Common myeloid progenitor, CD34-positive (primary cell): ENCODE data around the gene CKS1B.

ENCODE experiments used
- CTCF ChIA-PET: fragments of 350-600 bp; sonication (Branson Sonifier 250); formaldehyde crosslinking; loops from one replicate; lab custom pipeline; 2021; ENCODE audit warnings: antibody characterized with exemption; lab: Charles Lee
- POLR2A ChIA-PET: fragments of 350-600 bp; sonication (Branson Sonifier 250); formaldehyde crosslinking; loops from one replicate; lab custom pipeline; 2021; ENCODE audit warnings: antibody characterized with exemption; lab: Charles Lee
- DNase-seq, 3 donors: peaks; one replicate each; pipeline versions ENCODE4 v3.0.0 to v3.0.0-alpha.2; 2013
- H3K27ac ChIP-seq, 2 experiments: 1 replicate in 1 of 2; 2 replicates in 1 of 2; pipeline ENCODE4 v1.7.0; 2013; ENCODE audit warnings: inconsistent platforms in 2 of 2, low read length in 2 of 2, mild to moderate bottlenecking in 2 of 2, low read depth in 1 of 2, moderate library complexity in 1 of 2; ENCODE audit not compliant: severe bottlenecking in 2 of 2, insufficient read depth in 1 of 2, poor library complexity in 1 of 2
- H3K27me3 ChIP-seq, 5 experiments: replicated peaks in 2 of 5; 1 replicate in 3 of 5; 2 replicates in 2 of 5; pipeline versions ENCODE4 v1.6.1 to v1.7.0; 2013; ENCODE audit warnings: low read length in 4 of 5, mild to moderate bottlenecking in 2 of 5, moderate library complexity in 2 of 5, inconsistent platforms in 1 of 5; ENCODE audit not compliant: insufficient read depth in 5 of 5, control insufficient read depth in 4 of 5
- H3K36me3 ChIP-seq, 4 experiments: 1 replicate in 2 of 4; 2 replicates in 2 of 4; pipeline versions ENCODE4 v1.6.1 to v1.7.0; 2013; ENCODE audit warnings: low read length in 3 of 4, control low read depth in 1 of 4, mild to moderate bottlenecking in 1 of 4; ENCODE audit not compliant: control insufficient read depth in 4 of 4, insufficient read depth in 4 of 4
- H3K4me1 ChIP-seq, 4 experiments: 1 replicate in 3 of 4; 2 replicates in 1 of 4; pipeline versions ENCODE4 v1.6.1 to v1.7.1; 2013; ENCODE audit warnings: low read length in 3 of 4, mild to moderate bottlenecking in 3 of 4, control low read depth in 1 of 4, inconsistent platforms in 1 of 4, moderate library complexity in 1 of 4; ENCODE audit not compliant: control insufficient read depth in 4 of 4, insufficient read depth in 4 of 4; ENCODE audit errors: control extremely low read depth in 1 of 4
- H3K4me3 ChIP-seq, 7 experiments: 1 replicate in 4 of 7; 2 replicates in 3 of 7; pipeline versions ENCODE4 v1.5.1 to v1.7.0; 2013; ENCODE audit warnings: mild to moderate bottlenecking in 7 of 7, low read length in 6 of 7, moderate library complexity in 6 of 7, inconsistent platforms in 2 of 7, low read depth in 2 of 7, control low read depth in 1 of 7; ENCODE audit not compliant: insufficient read depth in 4 of 7, control insufficient read depth in 1 of 7; ENCODE audit errors: extremely low read depth in 1 of 7
- H3K9me3 ChIP-seq, 5 experiments: 1 replicate in 4 of 5; 2 replicates in 1 of 5; pipeline versions ENCODE4 v1.6.1 to v1.7.1; 2013; ENCODE audit warnings: low read length in 4 of 5, mild to moderate bottlenecking in 2 of 5, inconsistent platforms in 1 of 5, low read depth in 1 of 5, moderate library complexity in 1 of 5; ENCODE audit not compliant: control insufficient read depth in 4 of 5, insufficient read depth in 2 of 5; ENCODE audit errors: control extremely low read depth in 1 of 5
- WGBS: methylation state at CpG from one replicate; pipeline ENCODE4 v1.1.5; 2013; ENCODE audit not compliant: insufficient coverage; 5-methylcytosine and 5-hydroxymethylcytosine counted together

Gene CKS1B

GRCh38 chr1:154940213-154940560 is 34.3 kb upstream of the CKS1B start:
- ChIA-PET POLR2A (interaction anchor here (0.6 kb wide), 1 partner anchor 300 kb away, joined by 3 read pairs; no protein-coding TSS in a partner anchor), CTCF (interaction anchor here (1.2 to 1.6 kb wide), 4 partner anchors 11 to 59 kb away, joined by 3 to 5 read pairs (median 4); partner anchors contain the start of gene LENEP)
- WGBS, result no CpG with 5 or more reads among the region's 1 CpG
- Histone ChIP-seq H3K9me3 (no peaks in the 10 kb centered on the region), H3K27ac (no peak overlapping the region), H3K4me3 (peak overlapping the region in 2 of 7 experiments; percentile 13 to 37), H3K36me3 (peaks cover 5 to 8% (median 5%) of the 10 kb centered on the region in 4 experiments), H3K4me1 (peaks cover 20 to 96% (median 88%) of the 10 kb centered on the region in 4 experiments), H3K27me3 (no peaks in the 10 kb centered on the region)
- DNase-seq, result no peak

- no peaks in the 10 kb centered on the region for H3K27me3 ChIP-seq
- H3K4me1 ChIP-seq, result peaks cover 19 to 96% (median 91%) of the 10 kb centered on the region in 4 experiments
- ChIA-PET CTCF (interaction anchor here (1.2 to 1.6 kb wide), 3 partner anchors 10 to 59 kb away, joined by 3 to 4 read pairs (median 4); no protein-coding TSS in a partner anchor), POLR2A (no interaction called here)
- no peak overlapping the region for H3K27ac ChIP-seq
- peak overlapping the region in 1 of 7 experiments; percentile 37 for H3K4me3 ChIP-seq
- WGBS, result 64% methylated on average over 8 of the region's 8 CpGs
- H3K9me3 ChIP-seq, result no peaks in the 10 kb centered on the region
- no peak for DNase-seq
- peaks cover 10 to 14% (median 10%) of the 10 kb centered on the region in 4 experiments for H3K36me3 ChIP-seq
Observed at GRCh38 chr1:154940651-154941194, 33.8 kb upstream of the CKS1B start.

GRCh38 chr1:154941333-154942013 is 33.0 kb upstream of the CKS1B start:
- ChIA-PET CTCF (interaction anchor here (1.2 kb wide), 1 partner anchor 11 kb away, joined by 3 read pairs; no protein-coding TSS in a partner anchor), POLR2A (no interaction called here)
- no peaks in the 10 kb centered on the region for H3K9me3 ChIP-seq
- peak overlapping the region in 2 of 7 experiments; percentile 15 to 42 for H3K4me3 ChIP-seq
- H3K27me3 ChIP-seq, result no peaks in the 10 kb centered on the region
- peaks cover 19 to 91% (median 88%) of the 10 kb centered on the region in 4 experiments for H3K4me1 ChIP-seq
- peaks cover 10 to 21% (median 15%) of the 10 kb centered on the region in 4 experiments for H3K36me3 ChIP-seq
- peak in 1 of 3 donors; percentile 60 for DNase-seq
- no CpG with 5 or more reads among the region's 5 CpGs for WGBS
- H3K27ac ChIP-seq, result peak overlapping the region in 1 of 2 experiments; percentile 77

GRCh38 chr1:154943649-154944400 is 30.7 kb upstream of the CKS1B start:
- Histone ChIP-seq H3K4me1 (peaks cover 12 to 74% (median 70%) of the 10 kb centered on the region in 4 experiments), H3K36me3 (peaks cover 19 to 41% (median 34%) of the 10 kb centered on the region in 4 experiments), H3K27ac (peak overlapping the region in 1 of 2 experiments; percentile 77), H3K27me3 (no peaks in the 10 kb centered on the region), H3K9me3 (no peaks in the 10 kb centered on the region), H3K4me3 (peak overlapping the region in 1 of 7 experiments; percentile 1)
- ChIA-PET CTCF (interaction anchor here (0.8 to 2.0 kb wide), 22 partner anchors 8 to 169 kb away, joined by 3 to 10 read pairs (median 4); partner anchors contain the start of gene PMVK), POLR2A (interaction anchor here (0.5 to 3.7 kb wide), 8 partner anchors 9 to 467 kb away, joined by 3 to 17 read pairs (median 3); partner anchors contain the start of gene PBXIP1)
- WGBS, result 22% methylated on average over 3 of the region's 6 CpGs
- peak; percentile 61 to 87 (median 85) for DNase-seq

- peak overlapping the region in 1 of 2 experiments; percentile 77 for H3K27ac ChIP-seq
Observed at GRCh38 chr1:154944401-154945159, 29.9 kb upstream of the CKS1B start.

More at GRCh38 chr1:154944401-154945159, 29.9 kb upstream of the CKS1B start:
- no peaks in the 10 kb centered on the region for H3K9me3 ChIP-seq
- peaks cover 12 to 70% (median 63%) of the 10 kb centered on the region in 4 experiments for H3K4me1 ChIP-seq
- H3K27me3 ChIP-seq, result no peaks in the 10 kb centered on the region
- DNase-seq, result no peak
- 70% methylated on average over 7 of the region's 9 CpGs for WGBS
- ChIA-PET POLR2A (interaction anchor here (0.6 to 3.7 kb wide), 7 partner anchors 8 to 264 kb away, joined by 3 to 17 read pairs (median 3); partner anchors contain the start of gene PBXIP1), CTCF (interaction anchor here (0.8 to 2.0 kb wide), 25 partner anchors 8 to 170 kb away, joined by 3 to 10 read pairs (median 3); partner anchors contain the start of genes PMVK and PYGO2)
- peak overlapping the region in 2 of 7 experiments; percentile 8 to 13 for H3K4me3 ChIP-seq
- peaks cover 21 to 47% (median 34%) of the 10 kb centered on the region in 4 experiments for H3K36me3 ChIP-seq
